HG02610 (cell line): ENCODE data around the gene SGF29.
"Not testable (repeated sequence)": the region's sequence is repeated elsewhere in the genome, so short reads cannot be mapped to it uniquely, and the experiment has no call there.

Experiments used
- ATAC-seq: cut with Tn5 transposase; IDR thresholded peaks from one replicate; pipeline ENCODE4 v1.9.1; 2021; ENCODE audit warnings: mild to moderate bottlenecking, moderate library complexity; ENCODE audit not compliant: unreplicated experiment

SGF29 gene

DNA sequence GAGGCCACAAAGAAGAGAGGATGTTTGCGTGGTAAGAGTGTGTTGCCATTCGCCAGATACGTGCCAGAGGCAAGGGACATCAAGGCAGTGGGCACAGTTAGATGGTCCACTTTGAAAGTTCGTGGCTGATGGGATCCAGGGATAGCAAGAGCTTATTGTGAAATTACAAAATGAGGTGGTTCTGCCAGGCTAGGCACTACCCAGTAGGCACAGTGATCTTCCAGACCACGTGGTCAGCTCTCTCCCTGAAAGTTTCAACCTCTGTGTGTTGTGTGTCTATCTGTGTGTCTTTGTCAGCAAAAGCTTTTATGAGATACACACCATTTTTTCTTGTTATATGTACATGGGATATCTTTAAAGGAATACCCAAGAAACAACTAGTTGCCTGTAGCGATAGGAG is 9.5 kb downstream of the SGF29 start:
- no peak for ATAC-seq

DNA sequence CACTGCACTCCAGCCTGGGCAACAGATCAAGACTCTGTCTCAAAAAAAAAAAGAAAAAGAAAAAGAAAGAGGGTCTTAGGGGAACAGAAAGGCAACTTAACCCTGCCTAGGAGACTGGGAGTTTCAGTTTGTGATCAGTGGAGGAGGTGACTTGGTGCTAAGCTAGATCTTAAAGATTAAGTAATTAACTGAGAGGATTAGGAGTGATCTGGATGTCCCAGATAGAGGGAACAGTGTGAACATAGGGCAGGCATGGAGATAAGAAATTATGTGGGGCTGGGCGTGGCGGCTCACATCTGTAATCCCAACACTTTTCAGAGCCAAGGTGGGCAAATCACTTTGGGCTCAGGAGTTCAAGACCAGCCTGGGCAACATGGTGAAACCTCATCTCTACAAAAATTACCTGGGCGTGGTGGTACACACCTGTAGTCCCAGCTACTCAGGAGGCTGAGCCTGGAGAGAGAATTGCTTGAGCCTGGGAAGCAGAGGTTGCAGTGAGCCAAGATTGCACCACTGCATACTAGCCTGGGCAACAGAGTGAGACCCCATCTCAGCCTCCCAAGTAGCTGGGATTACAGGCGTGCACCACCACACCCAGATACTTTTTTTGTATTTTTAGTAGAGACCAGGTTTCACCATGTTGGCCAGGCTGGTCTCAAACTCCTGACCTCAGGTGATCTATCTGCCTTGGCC is 12.7 kb downstream of the SGF29 start:
- not testable (repeated sequence) for ATAC-seq

DNA sequence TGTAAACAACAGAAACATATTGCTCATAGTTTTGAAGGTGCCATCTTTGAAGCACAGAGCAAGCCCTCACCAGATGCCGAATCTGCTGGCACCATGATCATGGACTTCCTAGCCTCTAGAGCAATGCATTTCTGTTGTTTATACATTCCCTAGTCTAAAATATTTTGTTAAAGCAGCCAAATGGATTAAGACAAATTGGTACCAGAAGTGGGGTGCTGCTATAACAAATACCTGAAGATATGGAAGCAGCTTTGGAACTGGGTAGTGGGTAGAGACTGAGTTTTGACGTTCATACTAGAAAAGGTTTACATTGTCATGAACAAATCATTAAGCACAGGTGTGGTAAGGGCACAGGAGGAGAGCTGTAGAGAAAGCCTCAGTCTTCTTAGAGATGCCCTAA is 13.6 kb downstream of the SGF29 start:
- no peak for ATAC-seq

DNA sequence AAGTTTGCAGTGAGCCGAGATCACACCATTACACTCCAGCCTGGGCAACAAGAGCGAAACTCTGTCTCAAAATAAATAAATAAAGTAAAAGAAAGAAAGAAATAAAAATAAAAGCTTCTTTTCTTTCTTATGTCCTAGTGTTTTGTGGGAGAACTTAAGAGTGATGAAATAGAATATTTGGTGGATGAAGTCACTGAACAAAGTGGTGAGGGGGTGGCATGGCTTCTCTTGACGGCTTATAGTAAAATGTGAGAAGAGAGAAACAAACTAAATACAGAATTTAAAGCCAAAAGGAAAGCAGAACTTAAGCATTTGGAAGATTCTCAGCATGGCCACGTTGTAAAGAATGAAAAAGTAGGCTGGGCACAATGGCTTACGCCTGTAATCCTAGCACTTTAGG is 15.3 kb downstream of the SGF29 start:
- ATAC-seq, result no peak

DNA sequence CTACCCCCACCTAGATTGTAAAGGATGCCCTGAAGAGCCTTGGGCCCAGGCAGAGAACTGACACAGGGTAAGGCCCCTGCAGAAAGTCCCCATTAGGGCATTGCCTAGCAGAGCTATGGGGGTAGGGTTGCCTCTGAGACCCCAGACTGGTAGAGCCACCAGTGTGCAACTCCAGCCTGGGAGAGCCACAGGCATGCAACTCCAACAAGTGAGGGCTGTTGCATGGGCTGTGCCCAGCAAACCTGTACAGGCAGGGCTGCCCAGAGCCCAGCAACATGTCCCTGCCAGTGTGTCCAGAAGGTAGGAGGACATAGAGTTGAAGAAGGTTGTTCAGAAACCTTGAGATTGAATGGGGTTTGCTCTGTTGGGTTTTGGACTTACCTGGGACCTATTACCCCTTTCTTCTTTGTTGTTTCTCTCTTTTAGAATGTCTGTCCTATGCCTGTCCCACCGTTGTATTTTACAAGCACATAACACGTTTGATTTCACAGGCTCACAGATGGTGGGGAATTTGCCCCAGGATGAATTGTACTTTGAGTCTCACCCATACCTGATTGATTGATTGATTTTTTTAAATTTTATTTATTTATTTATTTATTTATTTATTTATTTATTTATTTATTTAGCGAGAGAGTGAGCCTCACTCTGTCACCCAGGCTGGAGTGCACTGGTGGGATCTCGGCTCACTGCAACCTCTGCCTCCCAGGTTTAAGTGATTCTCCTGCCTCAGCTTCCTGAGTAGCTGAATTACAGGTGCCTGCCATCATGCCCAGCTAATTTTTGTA is 16.4 kb downstream of the SGF29 start:
- ATAC-seq, result no peak

DNA sequence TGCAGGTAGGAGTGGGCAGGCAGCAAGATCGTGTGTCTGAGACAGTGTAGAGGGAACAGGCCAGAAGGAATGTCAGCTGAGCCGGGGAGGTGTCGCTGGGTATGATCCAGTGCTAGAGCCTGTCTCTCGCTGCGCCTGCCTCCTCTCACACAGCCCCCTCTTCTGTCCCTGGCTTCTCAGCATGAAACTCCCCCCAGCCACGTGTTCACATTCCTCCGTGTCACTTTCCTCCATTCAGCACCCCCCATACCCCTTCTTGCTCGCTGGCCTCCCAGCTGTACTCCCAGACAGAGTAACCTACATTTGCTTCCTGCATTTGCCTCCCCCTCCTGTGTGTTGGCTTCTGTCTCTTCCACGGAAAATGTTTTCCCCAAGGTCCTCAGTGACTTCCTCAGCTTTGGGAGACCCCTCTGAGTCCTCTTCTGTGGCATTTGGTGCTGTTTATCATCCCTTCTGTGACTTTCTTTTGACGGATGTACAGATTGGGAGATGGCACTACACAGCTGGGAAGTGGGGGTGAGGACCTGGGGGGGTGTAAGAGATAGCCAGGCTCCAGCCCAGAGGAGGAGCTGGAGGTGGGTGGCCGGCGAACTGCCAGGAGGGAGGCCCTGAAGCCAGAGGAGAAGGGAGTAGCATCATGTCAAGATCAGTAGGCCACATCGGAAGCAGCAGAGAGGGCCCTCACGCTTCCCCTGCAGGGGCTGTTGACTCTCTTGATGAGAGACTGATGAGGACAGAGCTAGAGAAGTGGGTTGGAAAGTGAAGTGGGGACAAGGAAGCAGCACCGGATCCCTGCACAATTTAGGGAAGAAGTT is 19.2 kb downstream of the SGF29 start:
- no peak for ATAC-seq

DNA sequence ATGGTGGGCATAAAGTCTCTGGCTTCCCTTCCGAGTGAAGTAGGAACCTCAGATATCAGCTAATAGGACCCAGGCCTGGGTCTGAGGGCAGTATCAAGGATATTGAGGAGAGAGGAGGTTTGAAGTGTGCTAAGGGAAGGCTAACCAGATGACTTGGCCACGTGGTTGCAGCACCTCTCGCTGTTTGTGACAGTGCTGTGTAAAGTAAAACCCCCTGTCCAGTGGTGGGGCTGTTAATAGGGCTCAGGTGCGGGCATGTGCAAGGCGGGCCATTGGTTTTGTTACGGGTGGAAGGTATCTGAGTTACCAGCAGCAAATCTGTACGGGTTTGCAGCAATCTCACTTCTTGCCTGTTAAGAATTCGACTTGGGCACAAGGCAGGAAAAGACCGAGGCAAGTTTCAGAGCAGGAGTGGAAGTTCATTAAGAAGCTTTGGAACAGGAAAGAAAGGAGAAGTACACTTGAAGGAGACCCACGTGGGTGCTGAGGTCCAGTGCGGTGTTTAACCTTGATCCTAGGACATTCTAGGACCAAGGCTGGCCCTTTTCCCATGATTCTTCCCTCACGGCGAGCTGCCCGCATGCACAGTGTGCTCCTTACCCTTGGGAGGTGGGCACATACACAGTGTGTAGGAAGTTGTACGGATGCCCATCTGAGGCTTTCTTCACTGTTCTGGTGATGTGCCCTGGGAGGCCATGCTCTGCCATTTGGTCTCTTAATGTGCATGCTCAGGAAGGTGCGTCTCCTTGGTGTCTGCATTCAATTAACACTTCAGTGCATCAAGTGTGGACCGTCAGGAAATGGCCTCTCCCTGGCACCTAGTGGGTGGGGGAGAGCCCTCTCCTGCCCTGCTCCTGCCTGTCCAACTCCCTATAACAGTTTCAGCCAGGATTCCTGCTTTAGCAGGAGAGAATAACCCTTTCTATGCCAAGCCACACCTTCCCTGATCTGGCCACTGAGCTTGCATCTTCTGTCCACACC is 20.3 kb downstream of the SGF29 start:
- no peak for ATAC-seq

DNA sequence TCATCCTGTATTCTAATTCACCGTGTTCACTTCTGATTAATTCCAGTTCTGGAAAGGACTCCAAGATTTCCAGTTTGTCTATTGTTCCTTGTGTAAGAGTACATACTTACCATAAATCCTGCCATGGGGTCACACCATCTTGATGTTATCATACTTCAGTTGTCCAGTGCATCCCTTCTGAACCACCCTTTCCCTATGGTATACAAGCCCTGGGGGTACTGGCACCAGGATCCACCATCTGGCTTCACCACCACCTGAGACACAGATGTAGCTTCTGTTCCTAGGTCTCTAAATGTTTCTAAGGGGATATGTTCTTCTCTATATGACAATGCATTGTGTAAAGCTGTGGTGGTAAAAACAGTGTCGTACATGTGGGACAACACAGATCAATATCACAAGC is 21.2 kb downstream of the SGF29 start:
- no peak for ATAC-seq

DNA sequence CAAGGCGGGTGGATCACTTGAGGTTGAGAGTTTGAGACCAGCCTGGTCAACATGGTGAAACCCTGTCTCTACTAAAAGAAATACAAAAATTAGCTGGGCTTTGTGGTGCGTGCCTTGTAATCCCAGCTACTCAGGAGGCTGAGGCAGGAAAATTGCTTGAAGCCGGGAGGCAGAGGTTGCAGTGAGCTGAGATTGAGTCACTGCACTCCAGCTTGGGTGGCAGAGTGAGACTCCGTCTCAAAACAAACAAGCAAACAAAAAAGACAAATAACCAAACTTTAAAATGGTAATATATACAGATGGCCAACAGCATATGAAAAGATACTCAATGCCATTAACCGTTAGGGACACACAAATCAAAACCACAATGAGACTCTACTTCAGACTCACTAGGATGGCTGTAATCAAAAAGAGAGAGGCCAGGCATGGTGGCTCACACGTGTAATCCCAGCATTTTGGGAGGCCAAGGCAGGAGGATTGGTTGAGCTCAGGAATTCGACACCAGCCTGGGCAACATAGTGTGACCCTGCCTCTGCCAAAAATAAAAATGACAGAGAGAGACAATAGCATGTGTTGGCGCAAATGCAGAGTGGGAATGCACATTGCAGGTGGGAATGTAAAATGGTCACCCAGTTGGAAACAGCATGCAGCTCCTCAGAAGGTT is 21.9 kb downstream of the SGF29 start:
- no peak for ATAC-seq

DNA sequence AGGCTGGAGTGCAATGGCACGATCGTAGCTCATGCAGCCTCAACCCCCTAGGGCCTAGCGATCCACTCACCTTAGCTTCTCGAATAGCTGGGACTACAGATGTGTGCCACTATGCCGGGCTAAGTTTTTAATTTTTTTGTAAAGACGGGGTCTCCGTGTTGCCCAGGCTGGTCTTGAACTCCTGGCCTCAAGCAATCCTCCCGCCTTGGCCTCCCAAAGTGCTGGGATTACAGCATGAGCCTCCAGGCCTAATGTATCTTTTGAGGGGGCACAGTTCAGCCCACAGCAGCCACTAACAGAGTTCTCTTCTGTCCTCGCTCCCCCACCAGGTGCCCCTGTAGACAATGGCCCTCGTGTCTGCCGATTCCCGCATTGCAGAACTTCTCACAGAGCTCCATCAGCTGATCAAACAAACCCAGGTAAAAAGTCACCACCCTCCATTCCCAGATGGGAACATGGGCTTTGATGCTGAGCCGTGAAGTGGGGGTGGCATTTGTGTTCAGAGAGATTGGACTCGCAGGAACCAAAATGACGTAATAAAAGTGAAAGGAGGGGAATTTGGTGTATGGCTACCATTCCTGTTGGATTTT is 27.1 kb downstream of the SGF29 start:
- no peak for ATAC-seq

DNA sequence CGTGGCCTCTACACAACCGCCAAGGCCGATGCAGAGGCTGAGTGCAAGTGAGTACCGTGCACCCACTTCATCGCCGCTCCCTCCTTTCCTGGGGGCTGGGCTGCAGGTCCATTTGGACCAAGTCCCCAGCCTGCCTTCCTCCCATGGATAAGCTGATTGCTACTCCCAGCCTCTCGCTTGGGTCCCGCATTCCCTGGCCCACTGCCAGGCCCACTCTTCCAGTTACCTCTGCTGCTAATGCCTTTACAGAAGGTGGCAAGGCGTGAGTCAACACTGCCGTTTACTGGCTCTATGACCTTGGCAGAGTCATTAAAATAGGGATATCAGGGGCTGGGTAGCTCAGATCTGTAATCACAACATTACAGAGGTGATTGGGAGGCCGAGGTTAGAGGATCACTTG is 32.0 kb downstream of the SGF29 start:
- ATAC-seq, result no peak

DNA sequence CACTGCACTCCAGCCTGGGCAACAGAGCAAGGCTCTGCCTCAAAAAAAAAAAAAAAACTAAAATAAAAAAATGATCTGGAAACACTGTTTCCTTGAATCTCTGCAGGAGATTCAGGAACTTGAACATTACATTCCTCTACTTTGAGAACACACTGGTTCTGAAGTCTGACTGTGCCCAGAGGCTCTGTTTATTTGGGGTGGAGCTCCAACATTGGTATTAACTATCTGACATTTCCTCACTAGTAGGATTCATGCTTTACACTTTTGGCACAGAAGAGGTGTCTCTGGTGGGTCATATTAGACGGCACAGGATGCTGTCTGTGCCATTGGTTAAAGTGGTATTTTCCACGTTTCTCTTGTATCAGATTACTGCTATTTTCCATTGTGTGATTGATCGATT is 32.7 kb downstream of the SGF29 start:
- ATAC-seq, result no peak

DNA sequence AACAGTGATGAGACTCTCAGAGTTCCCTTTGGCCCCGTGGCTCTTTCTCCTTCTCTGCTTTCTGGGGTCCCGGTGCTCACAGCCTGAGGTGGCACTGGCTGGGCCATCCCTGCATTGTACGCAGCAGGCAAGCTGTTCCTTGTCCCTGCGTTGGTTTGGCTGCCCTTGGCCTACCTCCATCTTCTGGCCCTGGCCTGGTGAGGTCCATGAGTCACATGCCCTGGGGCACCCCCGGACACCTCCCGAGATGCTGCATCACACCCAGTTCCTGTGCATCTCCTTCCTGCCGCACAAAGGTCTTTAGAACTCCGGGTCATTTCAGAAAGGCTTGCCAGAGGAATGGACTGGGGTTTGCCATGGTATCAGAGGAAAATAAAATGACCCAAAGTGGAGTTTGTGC is 33.7 kb downstream of the SGF29 start:
- ATAC-seq, result no peak

DNA sequence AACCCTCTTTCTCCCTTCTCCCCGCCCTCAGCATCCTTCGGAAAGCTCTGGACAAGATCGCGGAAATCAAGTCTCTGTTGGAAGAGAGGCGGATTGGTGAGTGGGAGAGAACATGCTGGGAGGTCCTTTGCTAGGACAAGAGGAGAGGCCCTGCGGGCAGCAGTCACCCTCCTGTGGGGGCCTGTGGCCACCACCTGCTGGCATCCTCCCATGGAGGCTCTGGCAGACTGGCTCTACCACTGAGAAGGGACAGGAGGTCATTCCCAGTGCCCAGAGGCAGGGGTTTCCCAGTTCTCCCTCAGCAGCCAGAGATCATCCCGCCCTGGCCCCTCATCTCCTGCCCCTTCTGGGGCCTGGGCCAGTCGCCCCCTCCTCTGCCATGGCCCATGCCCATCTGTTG is 35.3 kb downstream of the SGF29 start:
- ATAC-seq, result no peak

DNA sequence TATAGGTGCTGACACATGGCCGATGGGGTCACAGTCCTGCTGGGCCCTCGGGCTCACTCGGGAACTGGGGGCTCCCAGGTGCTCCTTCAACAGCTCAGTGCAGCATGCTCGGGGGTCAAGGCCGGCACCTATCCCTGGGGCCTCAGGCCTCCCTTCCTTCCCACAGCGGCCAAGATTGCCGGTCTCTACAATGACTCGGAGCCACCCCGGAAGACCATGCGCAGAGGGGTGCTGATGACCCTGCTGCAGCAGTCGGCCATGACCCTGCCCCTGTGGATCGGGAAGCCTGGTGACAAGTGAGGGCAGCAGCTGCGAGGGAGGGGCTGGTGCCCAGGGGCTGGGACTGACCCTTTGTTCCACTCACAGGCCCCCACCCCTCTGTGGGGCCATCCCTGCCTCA is 36.2 kb downstream of the SGF29 start:
- ATAC-seq, result no peak

DNA sequence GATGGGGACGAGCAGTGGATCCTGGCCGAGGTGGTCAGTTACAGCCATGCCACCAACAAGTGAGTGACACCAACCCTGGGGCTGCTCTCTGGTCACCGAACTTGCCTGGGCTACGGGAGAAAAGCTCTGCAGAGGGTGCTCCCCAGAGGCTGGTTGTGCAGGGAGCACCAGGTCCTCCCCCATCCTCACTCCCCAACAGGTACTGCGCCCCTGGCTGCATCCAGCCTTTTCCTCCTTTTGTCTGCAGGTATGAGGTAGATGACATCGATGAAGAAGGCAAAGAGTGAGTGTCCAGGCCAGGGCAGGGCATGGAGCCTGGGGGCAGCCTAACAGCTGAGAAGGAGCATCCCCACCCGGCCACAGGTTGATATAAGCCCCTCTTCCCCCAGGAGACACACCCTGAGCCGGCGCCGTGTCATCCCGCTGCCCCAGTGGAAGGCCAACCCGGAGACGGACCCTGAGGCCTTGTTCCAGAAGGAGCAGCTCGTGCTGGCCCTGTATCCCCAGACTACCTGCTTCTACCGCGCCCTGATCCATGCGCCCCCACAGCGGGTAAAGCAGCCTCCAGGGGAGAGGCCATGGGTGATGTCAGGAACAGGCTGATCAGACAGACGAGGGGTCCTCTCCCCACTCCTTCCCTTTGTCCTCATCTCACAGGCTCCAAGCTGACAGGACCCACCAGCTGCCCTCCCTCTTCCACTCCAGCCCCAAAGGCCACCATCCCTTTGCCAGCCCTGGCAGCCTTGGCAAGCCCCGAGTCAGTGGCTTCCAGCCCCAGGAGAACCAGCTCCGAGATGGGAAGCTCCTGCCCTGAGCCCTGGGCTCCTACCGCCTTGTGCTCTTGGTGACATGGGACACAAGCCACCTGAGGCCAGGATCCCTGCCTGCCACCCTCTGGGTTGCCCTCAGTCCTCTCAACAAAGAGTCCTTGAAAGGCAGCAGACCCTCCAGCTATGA is 36.9 kb downstream of the SGF29 start:
- no peak for ATAC-seq

DNA sequence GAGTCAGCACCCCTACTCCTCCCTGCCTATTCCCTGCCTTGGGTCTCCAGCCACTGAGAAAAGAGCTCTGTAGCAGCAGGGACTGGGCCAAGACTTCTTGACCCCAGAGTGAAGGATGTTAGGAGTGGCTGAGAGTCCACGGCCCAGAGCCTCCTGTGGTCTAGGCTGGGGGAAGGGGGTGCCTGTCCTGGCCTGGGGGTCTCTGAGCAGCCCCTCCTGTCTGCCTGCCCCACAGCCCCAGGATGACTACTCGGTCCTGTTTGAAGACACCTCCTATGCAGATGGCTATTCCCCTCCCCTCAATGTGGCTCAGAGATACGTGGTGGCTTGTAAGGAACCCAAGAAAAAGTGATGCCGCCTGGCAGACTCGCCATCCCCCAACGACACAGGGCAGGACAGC is 37.6 kb downstream of the SGF29 start:
- no peak for ATAC-seq

DNA sequence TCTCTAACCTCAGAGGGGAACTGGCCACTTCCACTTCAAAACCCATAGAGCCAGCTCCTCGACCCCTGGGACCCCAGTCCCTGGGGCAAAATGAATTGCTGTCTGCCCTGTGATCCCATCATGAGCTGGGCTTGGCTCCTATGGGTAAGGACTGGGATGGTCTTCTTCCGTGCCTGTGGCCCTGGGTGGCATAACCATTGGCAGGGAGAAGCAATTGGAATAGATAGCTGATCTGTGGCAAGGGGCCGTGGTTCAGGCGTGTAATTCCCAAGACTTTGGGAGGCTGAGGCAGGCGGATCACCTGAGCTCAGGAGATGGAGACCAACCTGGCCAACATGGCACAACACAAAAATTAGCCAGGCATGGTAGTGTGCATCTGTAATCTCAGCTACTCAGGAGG is 38.8 kb downstream of the SGF29 start:
- ATAC-seq, result no peak
